Islet of Langerhans (tissue), 1 donor: ENCODE measurements around the gene TMC3.
"Not testable (repeated sequence)": the region's sequence is repeated elsewhere in the genome, so short reads cannot be mapped to it uniquely, and the experiment has no call there.

Experiments
- FAIRE-seq: peaks from one replicate; lab custom pipeline; 2011; peaks lifted over from hg19 to GRCh38; lab: Jason Lieb, UNC

Gene TMC3

DNA sequence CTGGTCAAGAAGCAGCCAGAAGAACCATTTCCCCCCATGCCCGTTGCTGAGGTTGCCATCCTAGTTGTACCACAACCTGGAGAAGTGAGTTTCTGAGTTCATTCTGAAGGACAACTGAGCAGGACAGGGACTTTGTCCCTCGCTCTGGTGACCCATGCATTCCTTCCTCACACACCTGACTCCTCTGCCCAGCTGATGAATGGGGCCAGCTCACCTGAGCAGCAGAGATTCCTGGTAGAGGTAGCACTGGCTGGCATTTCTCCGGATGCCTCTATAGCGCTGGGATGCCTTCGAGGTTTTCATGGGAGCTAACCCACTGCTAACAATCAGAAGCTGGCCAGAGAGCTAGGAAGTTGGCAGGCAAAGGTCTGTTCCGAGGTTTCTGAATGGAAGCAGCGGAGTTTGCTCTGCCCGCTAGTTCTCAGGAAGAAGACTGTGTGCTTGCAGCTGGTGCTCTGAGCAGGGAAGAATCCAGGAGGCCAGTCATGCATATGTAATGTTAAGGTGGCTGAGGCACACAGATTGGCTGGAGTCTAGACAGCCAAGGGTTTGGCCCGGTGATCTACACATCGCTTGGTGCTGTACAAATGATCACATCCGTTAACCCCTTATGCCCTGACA lies at the start of gene TMC3:
Gene TMC3 (minus strand): TSS at position 439 of the 621 bp plus-strand sequence. CDS start 136 bp downstream, at position 303.
- FAIRE-seq: no peak

DNA sequence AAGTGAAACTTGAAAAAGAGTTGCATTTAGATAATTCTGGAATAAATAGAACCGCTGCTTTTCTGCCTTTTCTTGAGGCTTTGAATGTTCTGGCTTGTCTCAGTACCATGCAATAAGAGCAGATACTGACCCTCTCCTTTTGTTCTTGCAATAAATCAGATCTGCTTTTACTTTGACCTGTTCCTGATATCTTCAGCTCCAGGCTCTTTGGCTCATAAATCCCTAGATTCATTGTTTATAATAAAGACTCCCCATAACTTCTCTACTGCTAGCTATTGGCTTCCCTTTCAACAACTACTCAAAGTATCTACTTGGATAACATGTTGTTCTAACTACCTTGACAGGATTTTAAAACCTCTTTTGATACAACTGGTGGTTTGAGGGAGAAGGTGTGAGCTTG lies 47.4 kb upstream of the TMC3 start:
- no peak for FAIRE-seq

DNA sequence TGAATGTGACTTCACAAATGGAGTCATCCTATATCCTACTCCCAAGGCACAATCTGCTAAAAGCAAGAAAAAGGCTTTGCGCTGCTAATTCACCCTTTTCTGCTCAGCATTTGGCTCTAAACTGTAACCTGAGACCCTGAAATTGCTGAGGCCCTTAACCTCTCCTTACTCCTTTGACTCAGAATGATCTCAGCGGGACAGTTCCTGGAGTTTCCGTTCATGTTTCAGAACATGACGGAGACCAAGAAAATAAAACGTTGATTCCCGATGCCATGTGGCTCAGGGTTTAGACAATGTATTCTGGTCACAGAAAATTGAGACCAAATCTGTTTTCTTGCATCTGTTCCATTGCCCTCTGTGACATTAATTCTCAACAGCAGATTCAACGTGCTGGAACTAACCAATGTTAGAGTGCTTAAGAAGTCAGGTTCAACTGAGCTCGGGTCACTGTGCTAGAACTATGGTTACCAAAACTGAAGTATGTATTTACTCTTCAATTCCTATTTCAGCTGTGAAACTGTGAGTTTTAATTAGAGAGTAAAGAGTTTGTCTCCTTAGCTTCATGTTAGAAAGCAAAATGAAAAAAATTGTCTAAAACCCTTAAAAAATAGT lies 45.4 kb upstream of the TMC3 start:
- no peak for FAIRE-seq

DNA sequence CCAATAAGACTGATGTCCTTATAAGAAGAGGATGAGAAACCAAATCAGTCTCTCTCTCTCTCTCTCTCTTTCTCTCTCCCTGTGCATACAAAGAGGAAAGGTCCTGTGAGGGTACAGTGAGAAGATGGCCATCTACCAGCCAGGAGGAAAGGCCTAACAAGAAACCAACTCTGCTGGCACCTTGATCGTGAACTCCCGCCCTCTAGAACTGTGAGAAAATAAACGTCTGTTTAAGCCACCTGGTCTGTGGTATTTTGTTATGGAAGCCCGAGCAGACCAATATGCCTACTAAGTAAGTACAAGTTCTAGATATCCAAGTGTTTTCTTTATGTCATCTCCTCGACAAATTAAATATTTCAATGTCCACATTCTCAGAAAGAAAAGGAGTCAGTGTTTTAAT lies 44.9 kb upstream of the TMC3 start:
- no peak for FAIRE-seq

DNA sequence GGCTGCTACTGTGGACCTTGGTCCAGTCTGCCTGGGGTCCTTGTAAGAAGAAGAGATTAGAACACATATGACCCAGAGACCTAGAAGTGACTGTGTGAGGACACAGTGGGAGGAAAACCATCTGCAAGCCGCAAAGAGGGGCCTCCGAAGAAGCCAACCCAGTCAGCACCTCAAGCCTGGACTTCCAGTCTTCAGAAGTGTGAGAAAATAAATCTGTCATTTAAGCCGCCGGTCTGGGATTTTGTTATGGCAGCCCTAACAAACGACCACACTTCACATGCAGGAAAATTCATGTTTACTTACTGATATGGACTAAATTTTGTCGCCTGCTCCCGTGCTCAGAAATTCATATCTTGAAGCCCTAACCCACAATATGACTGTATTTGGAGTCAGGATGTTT lies 44.4 kb upstream of the TMC3 start:
- FAIRE-seq: no peak

DNA sequence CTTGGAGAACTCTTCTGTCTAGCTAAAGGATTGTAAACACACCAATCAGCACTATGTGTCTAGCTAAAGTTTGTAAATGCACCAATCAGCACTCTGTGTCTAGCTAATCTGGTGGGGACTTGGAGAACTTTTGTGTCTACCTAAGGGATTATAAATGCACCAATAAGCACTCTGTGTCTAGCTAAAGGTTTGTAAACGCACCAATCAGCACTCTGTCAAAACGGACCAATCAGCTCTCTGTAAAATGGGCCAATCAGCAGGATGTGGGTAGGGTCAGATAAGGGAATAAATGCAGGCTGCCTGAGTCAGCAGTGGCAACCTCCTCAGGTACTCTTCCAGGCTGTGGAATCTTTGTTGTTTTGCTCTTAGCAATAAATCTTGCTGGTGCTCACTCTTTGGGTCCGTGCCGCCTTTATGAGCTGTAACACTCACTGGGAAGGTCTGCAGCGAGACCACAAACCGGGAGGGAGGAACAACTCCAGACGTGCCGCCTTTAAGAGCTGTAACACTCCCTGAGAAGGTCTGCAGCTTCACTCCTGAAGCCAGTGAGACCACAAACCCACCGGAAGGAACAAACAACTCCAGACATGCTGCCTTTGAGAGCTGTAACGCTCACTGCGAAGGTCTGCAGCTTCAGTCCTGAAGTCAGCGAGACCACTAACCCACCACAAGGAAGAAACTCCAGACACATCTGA lies 40.4 kb upstream of the TMC3 start:
- FAIRE-seq: not testable (repeated sequence)

DNA sequence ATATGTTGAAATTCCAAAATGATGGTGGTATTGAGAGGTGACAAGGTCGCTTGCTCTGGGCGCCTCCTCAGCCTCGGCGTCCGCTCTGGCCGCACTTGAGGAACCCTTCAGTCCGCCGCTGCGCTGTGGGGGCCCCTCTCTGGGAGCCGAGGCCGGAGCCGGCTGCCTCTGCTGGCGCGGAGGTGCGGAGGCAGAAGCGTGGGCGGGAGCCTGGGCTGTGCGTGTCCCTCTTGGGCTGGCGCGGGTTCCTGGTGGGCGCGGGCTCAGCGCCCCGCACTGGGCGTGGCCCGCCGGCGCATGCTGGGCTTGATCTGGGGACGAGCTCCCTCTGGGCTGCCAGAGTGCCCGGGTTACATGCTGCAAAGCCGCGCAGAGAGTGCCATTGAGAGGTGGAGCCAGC lies 39.8 kb upstream of the TMC3 start:
- FAIRE-seq: no peak

DNA sequence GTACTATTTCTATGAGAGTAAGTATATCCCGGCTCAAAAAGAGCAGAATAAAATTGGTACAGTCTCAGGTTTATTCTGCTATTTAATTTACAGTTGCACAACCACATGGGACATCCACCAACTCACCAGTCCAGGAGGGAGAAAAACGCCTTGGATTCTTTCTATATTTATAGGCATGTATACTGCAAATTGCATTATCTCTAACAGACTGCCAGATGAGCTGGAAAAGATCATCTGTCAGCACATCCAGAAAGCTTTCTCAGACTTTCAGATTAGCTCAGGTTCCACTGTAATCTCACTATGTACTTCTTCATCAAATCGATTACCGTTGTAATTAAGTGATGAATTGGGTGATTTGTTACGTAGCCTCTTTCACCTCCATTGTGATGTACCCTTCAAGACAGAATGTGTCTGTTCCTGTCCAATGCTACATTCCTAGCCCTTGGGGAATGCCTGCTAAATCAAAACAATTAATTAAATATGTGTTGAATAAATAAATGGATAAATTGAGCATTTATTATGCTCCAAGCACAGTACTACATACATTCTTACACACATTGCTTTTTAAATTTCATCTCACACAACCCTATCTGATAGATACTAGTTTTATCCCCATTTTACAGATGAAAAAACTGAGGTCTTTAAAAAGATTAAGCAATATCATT lies 38.1 kb upstream of the TMC3 start:
- FAIRE-seq: no peak

DNA sequence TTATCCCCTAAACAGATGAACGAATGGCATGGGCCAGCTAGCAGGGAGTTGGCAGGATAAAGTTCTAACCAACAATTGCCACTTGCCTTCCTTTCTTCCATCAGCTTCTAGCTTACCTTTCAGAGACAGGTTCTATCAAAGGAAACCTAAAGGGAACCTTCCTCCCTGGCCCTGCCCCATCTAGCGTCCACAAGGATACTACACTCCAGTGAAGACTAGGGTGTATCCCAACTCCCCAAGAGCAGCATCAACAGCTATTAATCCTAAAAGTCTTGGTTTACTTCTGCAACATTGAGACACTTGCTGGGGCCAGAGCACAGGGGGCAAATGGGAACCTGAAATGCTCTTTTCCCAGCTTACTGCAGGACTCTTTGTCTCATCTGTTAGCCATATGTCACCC lies 37.0 kb upstream of the TMC3 start:
- no peak for FAIRE-seq

DNA sequence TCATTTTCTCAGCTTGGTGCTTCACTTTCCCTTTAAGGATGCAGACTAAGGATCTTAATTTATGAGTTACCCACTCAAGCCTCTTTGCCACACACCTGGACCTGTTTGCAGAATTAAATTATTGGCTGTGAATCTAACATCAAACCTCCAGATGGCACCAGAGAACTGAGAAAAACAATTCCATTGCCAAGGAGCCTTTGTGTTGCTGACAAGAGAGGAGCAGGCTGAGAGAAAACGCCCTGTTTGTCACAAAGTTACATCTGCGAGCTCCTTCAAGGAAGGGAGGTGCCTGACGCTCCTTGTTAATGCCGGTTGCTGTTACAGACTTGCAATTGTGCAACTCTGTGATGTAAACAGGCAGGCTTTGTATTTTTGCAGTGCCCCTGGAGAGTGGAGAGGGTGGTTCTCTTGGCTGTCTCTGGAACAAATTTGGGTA lies 36.3 kb upstream of the TMC3 start:
- peak; percentile 93 for FAIRE-seq

DNA sequence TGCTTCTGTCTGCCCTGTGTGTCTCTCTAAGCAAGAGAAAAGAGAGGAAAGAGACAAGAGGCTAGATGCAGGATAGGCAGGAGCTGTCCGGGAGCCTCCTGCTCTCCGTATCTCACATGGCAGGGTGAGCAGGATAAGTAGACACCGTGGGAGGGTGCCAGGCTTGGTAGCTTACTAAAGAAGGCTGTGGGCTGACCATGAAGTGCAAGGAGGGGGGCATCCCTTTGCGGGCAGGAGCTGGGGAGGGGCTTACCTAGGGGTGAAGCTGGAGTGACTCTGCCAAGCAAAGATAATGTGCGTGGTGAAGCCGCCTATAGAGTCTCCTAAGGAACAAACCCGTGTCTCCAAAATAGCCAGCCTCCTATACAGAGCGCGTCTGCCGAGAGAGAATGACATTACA lies 33.7 kb upstream of the TMC3 start:
- no peak for FAIRE-seq

DNA sequence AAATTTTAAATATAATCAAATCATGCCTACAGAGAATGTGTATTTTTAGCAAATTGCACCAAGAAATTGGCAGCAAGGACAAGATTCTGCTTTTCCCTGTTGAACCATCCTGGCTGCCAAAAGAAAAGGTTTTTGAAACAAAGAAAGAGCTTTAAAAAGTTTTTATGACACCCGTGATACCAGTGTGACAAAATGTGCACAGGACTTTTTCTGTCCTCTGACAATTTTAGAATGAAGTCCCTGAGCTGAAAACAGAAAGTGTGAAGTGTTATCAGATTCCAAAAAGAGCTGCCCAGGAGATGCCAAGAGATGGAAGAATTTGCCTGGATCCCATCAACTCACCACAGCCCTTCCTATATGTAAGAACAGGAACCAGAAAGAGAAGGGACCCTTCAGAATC lies 33.2 kb upstream of the TMC3 start:
- no peak for FAIRE-seq

DNA sequence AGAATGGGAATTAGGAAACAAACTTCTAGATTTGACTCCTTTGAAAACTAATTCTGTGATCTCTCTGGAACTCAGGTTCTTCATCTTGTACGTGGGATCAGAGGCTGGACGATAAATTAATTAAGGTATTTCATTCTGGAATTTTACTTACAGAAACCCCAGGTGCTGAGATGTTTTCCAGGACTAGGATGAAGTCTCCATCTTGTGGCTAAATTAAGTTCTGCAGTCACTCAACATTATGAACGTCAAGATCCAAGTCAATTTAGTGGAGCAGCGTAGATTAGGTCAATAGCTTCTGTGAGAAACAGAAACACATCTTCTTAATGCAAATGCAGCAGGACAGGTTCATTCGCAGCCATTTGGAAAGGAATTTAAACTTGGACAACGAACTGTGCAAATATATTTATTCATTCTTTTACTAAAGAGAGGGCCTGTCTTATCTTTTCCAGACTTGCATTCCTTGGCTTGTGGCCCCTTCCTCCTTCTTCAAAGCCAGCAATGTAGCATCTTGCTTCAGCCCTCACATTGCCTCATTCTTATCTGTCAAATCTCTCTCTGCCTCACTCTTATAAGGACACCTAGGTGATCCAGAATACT lies 26.7 kb upstream of the TMC3 start:
- peak; percentile 49 for FAIRE-seq

DNA sequence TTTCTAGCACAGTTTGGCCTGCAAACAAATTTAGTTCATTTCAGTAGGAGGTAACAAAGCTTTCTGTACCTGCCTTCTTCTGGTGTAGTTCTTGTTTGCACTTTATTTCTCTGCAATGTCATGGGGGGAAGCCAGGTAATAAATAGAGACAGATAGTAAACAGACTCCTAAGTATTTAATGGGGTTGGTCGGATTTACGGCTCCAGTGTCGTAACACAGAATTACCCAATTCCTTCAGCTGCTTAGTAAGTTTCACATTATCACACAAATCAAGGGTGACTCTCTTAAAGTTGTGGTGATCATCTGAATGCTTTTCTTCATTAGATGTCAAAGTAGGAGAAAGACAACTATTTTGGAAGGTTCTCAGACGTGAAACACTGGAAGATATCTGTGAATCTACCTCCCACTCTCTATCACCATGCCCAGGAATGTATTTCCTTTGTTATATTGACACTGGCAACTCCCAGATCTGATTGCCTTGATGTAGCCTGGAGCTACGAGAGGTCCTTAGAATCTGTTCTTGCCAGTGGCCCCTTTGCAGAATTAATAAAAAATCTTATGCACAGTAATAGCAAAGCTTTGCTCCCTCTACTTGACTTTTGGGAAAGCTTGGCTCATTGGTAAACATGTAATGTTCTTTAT lies 25.0 kb upstream of the TMC3 start:
- no peak for FAIRE-seq

DNA sequence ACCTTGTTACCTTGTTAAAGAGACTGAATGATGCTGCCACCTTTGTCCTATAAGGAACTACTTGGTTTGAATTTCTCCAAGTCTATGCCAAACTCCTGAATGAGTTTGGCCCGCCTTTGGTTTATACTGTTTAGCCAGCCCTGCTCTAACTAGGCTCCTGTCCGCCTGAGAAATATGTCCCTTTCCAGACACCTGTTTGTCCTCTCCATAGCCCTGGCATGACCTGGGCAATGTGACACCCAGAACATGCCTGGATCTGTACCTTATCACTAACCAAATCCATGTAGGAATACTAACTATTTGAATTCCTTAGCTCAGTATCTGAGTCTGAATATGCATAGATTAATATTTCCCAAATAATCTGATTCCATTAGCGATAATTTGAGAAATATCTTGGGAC lies 24.4 kb upstream of the TMC3 start:
- no peak for FAIRE-seq

DNA sequence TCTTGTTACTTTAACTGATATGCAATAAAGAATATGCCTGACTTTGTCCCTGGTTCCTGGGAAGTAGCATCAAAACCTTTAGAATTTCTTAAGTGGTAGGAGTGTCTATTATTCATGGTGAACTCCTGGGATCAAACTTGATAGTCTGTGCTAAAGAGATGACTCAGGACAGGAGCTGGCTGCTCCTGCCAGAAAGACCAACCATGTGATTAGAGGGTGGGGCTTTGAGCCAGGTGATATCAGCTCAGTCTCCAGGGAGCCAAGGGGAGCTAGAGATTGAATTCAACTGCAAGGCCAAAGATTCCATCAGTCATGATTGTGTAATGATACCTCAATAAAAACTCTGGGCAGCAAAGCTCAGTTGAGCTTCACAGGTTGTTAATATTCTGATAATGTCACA lies 20.6 kb upstream of the TMC3 start:
- FAIRE-seq: no peak

DNA sequence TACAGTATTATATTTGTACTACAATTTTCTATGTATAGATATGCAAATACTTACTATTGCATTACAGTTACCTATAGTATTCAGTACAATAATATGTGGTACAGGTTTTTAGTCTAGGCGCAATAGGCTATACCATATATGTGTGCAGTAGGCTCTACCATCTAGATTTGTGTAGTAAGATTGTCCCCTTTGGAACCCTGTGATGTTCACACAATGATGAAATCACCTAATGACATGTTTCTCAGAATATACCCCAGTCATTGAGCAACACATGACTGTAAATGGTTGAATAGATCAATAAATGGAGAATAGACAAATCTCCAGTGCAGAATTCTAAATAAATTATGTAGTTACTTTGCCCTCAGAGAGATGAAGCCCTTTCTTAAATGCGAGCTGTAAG lies 17.6 kb upstream of the TMC3 start:
- no peak for FAIRE-seq

DNA sequence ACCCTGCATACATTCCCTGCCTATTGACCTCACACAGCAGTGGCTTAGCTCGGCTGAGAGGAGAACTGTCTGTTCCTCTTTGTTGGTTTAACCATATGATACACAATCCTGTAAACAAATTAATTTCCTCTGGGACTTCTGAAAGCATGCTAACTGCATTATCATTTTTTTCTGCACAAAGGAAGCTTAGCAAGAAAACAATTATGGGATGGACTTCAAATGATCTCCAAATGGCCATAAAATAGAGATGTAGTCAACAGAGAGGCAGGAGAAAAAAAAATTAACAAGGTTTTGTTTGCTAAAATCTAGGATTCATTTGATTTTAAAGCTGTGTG lies 14.4 kb upstream of the TMC3 start:
- no peak for FAIRE-seq

DNA sequence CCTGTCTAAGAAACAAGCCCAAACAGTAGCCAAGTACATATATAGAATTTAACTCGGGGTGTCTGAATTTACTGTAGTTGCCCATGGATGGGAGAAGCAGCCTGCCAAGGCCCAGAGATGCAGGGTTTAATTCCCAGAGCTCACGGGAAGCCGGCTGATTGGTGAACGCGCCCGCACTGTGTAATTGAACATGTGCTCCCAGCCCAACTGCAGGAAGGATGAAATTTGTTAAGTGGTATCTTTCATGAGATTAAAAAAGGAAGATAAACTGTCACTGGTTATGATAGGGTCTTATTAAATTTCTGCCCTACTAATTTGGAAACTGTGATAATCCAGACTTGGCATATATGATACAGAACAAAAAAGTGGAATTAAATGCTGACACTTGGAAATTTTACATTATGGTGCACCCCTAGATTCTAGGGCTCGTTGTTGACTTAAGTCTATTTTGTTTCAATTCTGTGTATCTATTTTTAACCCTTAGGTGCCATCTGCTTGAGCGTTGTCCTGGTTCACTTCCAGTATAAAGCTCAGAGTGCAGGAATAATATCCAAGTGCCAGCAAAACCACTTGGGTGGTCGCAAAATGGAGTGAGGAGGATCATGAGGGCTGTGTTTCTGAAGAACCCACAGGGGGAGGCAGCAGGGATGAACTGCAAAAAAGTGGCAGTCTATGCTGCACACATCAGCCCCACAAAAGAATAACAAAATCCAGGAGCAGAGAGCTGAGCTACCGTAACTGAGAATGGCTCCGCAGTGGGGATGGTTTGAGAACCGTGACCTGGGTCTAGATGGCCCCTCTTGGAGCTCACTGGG lies 13.8 kb upstream of the TMC3 start:
- FAIRE-seq: no peak

DNA sequence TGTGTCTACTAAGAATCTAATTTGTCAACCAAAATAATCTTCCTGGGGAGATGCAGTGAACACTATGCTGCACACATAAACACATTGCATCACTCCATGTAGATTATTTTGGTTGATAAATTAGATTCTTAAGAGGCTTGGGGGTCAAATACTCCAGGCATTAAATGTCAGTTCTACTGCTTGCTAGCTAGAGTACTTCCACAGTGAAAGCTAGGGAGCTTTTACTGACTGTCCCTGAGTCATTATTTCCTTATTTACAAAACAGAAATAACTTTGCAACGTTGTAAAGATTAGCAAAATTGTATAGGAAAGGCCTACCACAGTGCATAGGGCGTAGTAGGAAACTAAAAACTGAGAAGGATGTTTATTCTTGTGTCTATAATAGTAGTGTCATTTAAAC lies 12.9 kb upstream of the TMC3 start:
- FAIRE-seq: no peak

DNA sequence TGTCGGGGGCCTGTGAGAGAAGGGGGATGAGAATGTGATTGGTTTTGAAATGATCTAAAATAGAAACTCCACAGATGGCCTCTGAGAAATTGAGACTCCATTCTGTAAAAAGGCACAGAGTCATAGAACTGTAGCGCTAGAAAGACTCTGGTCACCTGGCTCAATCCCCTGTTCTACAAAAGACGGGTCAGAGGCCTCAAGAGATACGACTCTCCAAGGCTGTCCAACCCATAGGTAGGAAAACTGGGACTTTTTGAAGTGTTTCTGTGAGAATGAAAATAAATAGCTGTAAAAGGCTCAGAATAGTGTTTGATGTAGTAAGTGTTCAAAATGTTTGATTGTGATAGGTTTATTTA lies 11.7 kb upstream of the TMC3 start:
- FAIRE-seq: no peak
